Neural cell (in vitro differentiated cells): ENCODE data around the gene SKIC3. TPM values are rescaled to one million over a fixed set of nuclear protein-coding genes. Genes with fewer than 3 reads are reported as not detected.

Experiments used
- H2AFZ ChIP-seq: fragments of 200-600, 300-800 bp; sonication (generic), shearing (Covaris generic); 2 replicates; pipeline ENCODE4 v1.6.0; 2014; ENCODE audit warnings: low read depth, mild to moderate bottlenecking, antibody characterized with exemption, low read length, moderate library complexity
- H3F3A ChIP-seq: fragments of 200-600 bp; shearing (Covaris generic); 2 replicates; pipeline ENCODE4 v1.6.1; 2016; ENCODE audit warnings: mild to moderate bottlenecking, moderate library complexity, mixed read lengths, antibody characterized with exemption, low read length; ENCODE audit not compliant: insufficient read depth, poor library complexity, severe bottlenecking
- H3K27ac ChIP-seq: fragments of 200-600, 300-800 bp; sonication (generic), shearing (Covaris generic); 2 replicates; pipeline ENCODE4 v1.5.1; 2014; ENCODE audit warnings: mild to moderate bottlenecking, low read length, moderate library complexity
- H3K27me3 ChIP-seq: fragments of 300-800, 200-600 bp; sonication (generic), shearing (Covaris generic); 2 replicates; pipeline ENCODE4 v1.6.0; 2014; ENCODE audit warnings: mild to moderate bottlenecking, low read depth, low read length, moderate library complexity; ENCODE audit not compliant: insufficient read depth
- H3K36me3 ChIP-seq: fragments of 300-800, 200-600 bp; sonication (generic), shearing (Covaris generic); 2 replicates; pipeline ENCODE4 v1.5.1; 2014; ENCODE audit warnings: mild to moderate bottlenecking, antibody characterized with exemption, low read length, moderate library complexity; ENCODE audit not compliant: insufficient read depth
- H3K4me2 ChIP-seq: fragments of 300-800, 200-600 bp; sonication (generic), shearing (Covaris generic); 2 replicates; pipeline ENCODE4 v1.6.0; 2014; ENCODE audit warnings: mild to moderate bottlenecking, low read length
- H3K4me3 ChIP-seq: fragments of 300-800, 200-600 bp; sonication (generic), shearing (Covaris generic); 2 replicates; pipeline ENCODE4 v1.5.1; 2014; ENCODE audit warnings: mild to moderate bottlenecking, low read length, moderate library complexity
- H3K79me2 ChIP-seq: fragments of 200-600 bp; shearing (Covaris generic); replicated peaks from 2 replicates; pipeline ENCODE4 v1.6.0; 2014; ENCODE audit warnings: mild to moderate bottlenecking, low read length, moderate library complexity; ENCODE audit not compliant: insufficient read depth
- H3K9ac ChIP-seq: fragments of 300-800, 200-600 bp; sonication (generic), shearing (Covaris generic); 2 replicates; pipeline ENCODE4 v1.6.1; 2016; ENCODE audit warnings: mild to moderate bottlenecking, low read length, mixed read lengths
- H3K9me2 ChIP-seq: fragments of 200-600 bp; shearing (Covaris generic); 2 replicates; pipeline ENCODE4 v1.6.1; 2016; ENCODE audit warnings: mild to moderate bottlenecking, low read length, mixed read lengths; ENCODE audit not compliant: insufficient read depth
- H3K9me3 ChIP-seq: fragments of 200-600, 300-800 bp; sonication (generic), shearing (Covaris generic); 2 replicates; pipeline ENCODE4 v1.6.1; 2016; ENCODE audit warnings: mild to moderate bottlenecking, mixed run types, low read length, moderate library complexity, mixed read lengths
- H4K20me1 ChIP-seq: fragments of 200-600 bp; shearing (Covaris generic); 2 replicates; pipeline ENCODE4 v1.6.1; 2016; ENCODE audit warnings: mild to moderate bottlenecking, mixed run types; ENCODE audit not compliant: insufficient read depth
- CTCF ChIP-seq: fragments of 450-650 bp; IDR thresholded peaks from 2 replicates; pipeline ENCODE4 v1.5.1; 2014; ENCODE audit warnings: antibody characterized with exemption, mild to moderate bottlenecking, moderate library complexity; ENCODE audit not compliant: poor library complexity, severe bottlenecking
- EP300 ChIP-seq: fragments of 450-650 bp; conservative IDR thresholded peaks from 2 replicates; pipeline ENCODE4 v1.6.1; 2014; ENCODE audit warnings: antibody characterized with exemption, mild to moderate bottlenecking, moderate library complexity; ENCODE audit not compliant: poor library complexity, severe bottlenecking
- EZH2 ChIP-seq: fragments of 200-600, 300-800 bp; shearing (Covaris generic), sonication (generic); IDR thresholded peaks from 2 replicates; pipeline ENCODE4 v1.6.1; 2014; ENCODE audit warnings: antibody characterized with exemption, low read length, borderline replicate concordance, mild to moderate bottlenecking; ENCODE audit not compliant: insufficient read depth, poor library complexity, severe bottlenecking
- MXI1 ChIP-seq: fragments of 450-650 bp; conservative IDR thresholded peaks from 2 replicates; pipeline ENCODE4 v1.6.1; 2014; ENCODE audit warnings: antibody characterized with exemption, mild to moderate bottlenecking; ENCODE audit not compliant: poor library complexity, severe bottlenecking
- POLR2AphosphoS5 ChIP-seq: IDR thresholded peaks from 2 replicates; pipeline ENCODE4 v1.6.1; 2012
- RAD21 ChIP-seq: fragments of 450-650 bp; conservative IDR thresholded peaks from 2 replicates; pipeline ENCODE4 v1.6.1; 2014; ENCODE audit warnings: antibody characterized with exemption, mild to moderate bottlenecking, moderate library complexity
- REST ChIP-seq: IDR thresholded peaks from 2 replicates; pipeline ENCODE4 v1.6.1; 2012; ENCODE audit warnings: borderline replicate concordance
- SMC3 ChIP-seq: fragments of 450-650 bp; conservative IDR thresholded peaks from 2 replicates; pipeline ENCODE4 v1.6.1; 2014; ENCODE audit warnings: antibody characterized with exemption, mild to moderate bottlenecking, moderate library complexity; ENCODE audit not compliant: poor library complexity
- TAF1 ChIP-seq: IDR thresholded peaks from 2 replicates; pipeline ENCODE4 v1.6.1; 2012; ENCODE audit warnings: low read depth
- polyA plus RNA-seq: library from polyadenylated mRNA; depleted of rRNA; stranded (reverse); fragments of >200 nt; gene quantifications from 2 replicates; pipeline ENCODE4 v1.2.3, GENCODE V29; 2014

Gene SKIC3
- polyA plus RNA-seq, 1 donor from 2014 or later, result 145 TPM

- Histone ChIP-seq H3K27me3 (no peaks in the 10 kb centered on the region), H3K9ac (no peak overlapping the region), H3F3A (no peaks in the 10 kb centered on the region), H3K4me2 (no peak overlapping the region), H3K4me3 (no peak overlapping the region), H3K36me3 (no peaks in the 10 kb centered on the region), H4K20me1 (no peaks in the 10 kb centered on the region), H3K9me3 (no peaks in the 10 kb centered on the region), H3K27ac (no peak overlapping the region), H3K9me2 (no peaks in the 10 kb centered on the region), H3K79me2 (no peaks in the 10 kb centered on the region), H2AFZ (no peak overlapping the region)
- TF ChIP-seq TAF1 (no peak), REST (no peak), MXI1 (no peak)
Observed at GRCh38 chr5:95562282-95562681, 7.5 kb upstream of the SKIC3 start.

DNA sequence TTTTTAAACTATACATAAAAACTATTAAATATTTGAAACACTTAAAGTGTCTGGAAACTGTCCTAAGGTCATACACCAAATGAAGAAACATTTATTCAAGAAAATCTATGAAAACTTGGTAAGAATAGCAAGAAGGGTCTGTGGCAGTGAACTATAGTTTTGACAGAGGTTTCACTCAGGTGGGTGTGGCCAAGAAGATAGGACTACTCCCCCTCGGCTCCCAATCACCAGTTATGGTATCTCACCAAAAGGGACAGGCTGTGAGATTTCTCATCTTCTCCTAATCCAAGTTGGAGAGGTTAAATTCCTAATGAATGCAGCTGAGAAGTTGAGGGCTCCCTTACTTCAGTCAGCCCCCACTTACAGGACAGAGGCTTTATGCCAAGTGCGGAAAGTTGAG lies 3.1 kb upstream of the SKIC3 start:
- Histone ChIP-seq H3K4me2 (no peak overlapping the region), H3K36me3 (no peaks in the 10 kb centered on the region), H3K79me2 (peaks cover 15% of the 10 kb centered on the region), H3K9ac (no peak overlapping the region), H3K4me3 (no peak overlapping the region), H4K20me1 (no peaks in the 10 kb centered on the region), H3K9me2 (no peaks in the 10 kb centered on the region), H3F3A (no peaks in the 10 kb centered on the region), H3K9me3 (no peaks in the 10 kb centered on the region), H2AFZ (no peak overlapping the region), H3K27ac (no peak overlapping the region), H3K27me3 (no peaks in the 10 kb centered on the region)
- TF ChIP-seq SMC3 (no peak), POLR2AphosphoS5 (no peak), EP300 (no peak), EZH2 (no peak), MXI1 (no peak), RAD21 (no peak), CTCF (no peak), REST (no peak), TAF1 (no peak)
